Activated T-helper 9 cell treated with anti-CD3 and anti-CD28 coated beads, Interleukin-2, amount 50 U/mL, for 16 hours (primary cell): ENCODE measurements around the gene TOM1L2.
A peak's percentile ranks its signal among the peaks of the same experiment; 100 is the strongest.

ENCODE experiments used
- DNase-seq: peaks from one replicate; pipeline ENCODE4 v3.0.0-alpha.2; 2020; ENCODE audit warnings: low read depth

The TOM1L2 gene

DNA sequence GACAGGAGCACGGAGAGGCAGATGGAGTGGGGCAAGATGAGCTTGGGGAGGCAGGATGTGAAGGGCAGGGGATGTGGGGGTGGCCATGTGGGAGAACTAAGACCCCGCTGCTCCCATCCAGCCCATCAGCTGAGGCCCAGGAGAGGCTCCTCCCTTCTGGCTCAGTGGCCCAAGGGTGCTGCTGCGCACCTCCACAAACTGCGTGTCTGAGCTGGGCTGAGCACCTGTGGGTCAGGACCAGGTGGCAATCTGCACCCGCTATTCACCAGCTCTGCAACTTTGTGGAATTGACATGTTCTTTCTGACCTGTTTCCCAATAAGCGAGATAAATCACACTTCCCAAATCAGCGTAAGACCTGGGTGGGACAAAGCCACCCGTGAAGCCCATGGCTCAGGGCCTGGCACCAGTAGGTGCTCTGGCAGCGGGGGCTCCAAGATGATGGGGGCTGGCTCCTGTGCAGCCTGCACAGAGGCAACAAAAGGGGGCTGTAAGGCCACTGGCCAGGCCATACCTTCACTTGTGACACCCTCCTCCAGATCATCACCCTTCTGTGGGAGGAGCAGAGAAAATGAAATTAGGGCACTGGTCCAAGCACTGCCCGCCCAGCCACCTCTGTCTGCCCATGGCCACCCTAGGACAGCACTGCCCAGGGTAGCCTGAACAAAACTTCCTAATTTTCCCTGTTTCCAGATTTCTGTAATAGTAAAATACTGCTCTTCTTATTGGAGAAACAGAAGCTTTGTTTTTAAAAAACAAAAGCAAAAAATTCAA lies 123.7 kb downstream of the TOM1L2 start:
- DNase-seq, result no peak

GRCh38 chr17:17847726-17848125 lies 124.5 kb downstream of the TOM1L2 start:
- no peak for DNase-seq

DNA sequence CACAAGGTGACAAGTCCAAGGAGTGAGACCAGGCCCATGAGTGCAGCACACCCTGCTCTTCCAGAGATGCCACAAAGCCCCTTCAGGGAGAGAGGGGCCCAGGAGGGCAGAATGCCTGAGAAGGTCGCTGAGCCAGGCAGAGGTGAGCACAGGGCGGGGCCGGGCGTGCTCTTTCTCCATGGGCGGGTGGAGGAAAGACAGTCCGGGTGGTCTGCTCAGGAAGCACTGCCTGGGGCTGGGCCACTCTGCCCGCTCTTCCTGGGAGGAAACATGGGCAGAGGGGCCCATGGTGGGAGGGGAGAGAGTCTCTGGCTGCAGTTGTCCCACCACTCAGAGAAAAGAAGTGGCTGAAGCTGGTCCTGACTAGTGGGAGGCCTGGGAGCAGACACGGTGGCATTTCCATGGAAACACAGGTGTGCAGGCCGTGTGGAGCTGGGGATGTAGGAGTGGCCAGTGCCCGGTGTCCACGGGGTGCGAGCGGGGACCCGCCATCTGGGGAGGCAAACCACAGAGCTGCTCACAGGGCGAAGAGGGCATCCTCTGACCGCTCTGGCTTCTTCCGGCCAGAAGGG lies 125.0 kb downstream of the TOM1L2 start:
- DNase-seq, result no peak

GRCh38 chr17:17846645-17847044 lies 125.6 kb downstream of the TOM1L2 start:
- DNase-seq, result no peak

DNA sequence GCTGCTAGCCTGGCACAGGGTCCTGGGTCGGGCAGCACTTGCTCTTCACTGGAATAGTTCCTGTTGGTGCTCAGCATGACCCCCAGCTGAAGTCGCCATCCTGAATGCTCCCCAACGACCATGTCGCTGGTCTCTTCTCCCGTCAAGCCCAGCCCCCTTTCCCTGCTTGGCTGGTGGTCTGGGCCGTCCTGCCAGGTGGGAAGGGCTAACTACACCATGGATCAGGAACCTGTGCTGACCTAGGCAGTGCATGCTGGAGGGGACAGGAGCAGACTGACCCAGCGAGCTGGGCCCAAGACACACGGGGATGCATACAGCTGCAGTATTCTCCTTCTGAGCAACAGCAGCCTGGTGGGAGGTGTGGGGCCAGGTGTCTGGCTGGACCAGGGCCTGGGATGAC lies 126.2 kb downstream of the TOM1L2 start:
- DNase-seq, result no peak

- DNase-seq, result no peak
Measured at GRCh38 chr17:17845046-17845775, 127.0 kb downstream of the TOM1L2 start.

DNA sequence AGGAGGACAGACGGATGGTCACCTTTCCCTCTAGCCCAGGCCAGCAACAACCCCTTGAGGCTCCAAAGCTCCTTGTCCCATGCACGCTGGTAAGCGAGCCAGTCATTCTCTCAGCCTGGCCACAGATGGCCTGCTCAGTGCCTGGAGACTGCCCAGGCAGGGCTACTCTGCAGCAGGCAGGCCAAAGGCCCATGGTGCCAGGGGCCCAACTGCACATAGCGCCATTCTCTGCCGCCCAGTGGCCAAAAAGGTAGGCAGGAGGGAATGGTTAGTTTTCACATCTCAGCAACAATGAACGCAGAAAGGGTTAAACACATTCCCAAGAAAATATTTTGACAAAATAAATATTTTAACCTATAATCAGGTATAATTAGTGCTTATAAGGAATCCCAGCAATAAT lies 127.7 kb downstream of the TOM1L2 start:
- DNase-seq, result no peak

- DNase-seq, result no peak
Measured at GRCh38 chr17:17844079-17844478, 128.1 kb downstream of the TOM1L2 start.

DNA sequence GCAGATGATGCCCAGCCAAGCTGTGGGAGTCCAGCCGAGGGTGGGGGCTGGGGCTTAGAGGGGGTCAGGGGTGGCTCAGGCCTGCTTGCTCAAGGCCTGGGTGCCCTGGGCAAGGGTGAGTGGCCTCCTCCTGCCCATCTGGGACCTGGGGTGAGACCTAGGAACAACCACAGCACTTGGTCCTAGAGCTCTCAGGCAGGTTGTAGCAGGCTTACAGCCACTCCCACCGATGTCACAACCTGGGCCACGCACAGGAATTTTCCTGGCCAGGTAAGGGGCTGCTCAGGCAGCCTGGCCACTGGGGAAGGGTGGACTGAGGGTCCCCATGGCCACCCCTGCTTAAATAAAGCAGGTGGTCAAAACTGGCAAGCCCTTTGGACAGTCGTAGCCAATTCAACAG lies 129.1 kb downstream of the TOM1L2 start:
- DNase-seq, result no peak

- no peak for DNase-seq
Measured at GRCh38 chr17:17842111-17842876, 129.9 kb downstream of the TOM1L2 start.

DNA sequence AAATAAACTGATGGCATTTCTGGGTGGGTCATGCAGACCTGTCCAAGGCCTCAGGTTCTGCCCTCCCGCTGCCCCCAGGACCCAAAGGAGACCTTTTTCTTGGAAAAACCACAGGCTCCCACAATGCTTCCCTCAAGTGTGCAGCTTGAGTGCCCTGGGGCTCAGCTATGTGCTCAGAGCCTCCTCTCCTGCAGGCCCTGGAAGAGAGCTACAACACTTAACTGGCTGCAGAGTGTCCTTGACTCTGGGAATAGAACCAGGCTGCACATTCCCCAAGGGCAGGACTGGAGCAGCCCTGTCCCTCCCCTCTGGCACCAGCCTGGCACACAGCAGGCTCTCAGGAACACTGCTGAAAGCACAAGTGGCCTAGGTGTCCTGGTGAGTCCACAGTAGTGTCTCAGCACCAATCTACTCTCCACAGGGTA lies 130.6 kb downstream of the TOM1L2 start:
- no peak for DNase-seq

DNA sequence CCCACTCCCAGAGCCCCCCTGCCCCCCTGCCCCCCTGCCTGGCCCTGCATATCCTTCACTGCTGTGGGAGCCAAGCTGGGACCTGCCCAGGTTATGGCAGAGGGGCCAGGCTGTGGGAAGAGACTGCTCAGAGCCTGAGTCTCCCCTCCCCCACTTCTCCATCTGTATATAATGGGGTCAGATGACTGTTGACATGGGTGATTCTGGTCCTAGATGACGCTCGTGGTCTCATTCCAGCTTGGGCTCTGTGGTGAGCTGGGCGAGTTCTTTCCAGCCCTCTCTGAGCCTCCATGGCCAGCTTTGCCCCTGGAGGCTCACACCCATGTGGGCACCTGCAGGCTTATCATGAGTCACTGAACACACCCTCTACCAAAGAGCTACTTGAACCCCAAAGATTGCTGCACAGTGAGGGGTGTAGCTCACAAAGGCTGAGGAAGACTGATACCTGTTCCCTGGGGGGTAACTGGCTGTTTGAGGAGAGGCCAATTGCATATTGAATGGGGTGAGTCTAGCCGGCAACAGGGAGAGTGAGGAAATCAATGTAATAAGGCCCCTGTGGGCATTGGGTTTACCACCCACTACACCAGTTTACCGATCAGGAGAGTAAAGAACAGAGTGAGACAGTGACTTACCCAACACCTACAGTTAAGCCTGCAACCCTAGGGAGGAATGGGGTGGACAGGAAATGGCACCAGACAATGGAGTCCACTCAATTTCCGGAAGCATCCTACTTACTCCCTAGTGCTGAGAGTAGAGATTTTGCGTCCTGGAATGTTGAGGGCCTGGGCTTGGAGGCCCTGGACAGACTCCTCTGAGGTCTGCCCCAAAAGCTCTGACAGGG lies 131.2 kb downstream of the TOM1L2 start:
- DNase-seq, result no peak

DNA sequence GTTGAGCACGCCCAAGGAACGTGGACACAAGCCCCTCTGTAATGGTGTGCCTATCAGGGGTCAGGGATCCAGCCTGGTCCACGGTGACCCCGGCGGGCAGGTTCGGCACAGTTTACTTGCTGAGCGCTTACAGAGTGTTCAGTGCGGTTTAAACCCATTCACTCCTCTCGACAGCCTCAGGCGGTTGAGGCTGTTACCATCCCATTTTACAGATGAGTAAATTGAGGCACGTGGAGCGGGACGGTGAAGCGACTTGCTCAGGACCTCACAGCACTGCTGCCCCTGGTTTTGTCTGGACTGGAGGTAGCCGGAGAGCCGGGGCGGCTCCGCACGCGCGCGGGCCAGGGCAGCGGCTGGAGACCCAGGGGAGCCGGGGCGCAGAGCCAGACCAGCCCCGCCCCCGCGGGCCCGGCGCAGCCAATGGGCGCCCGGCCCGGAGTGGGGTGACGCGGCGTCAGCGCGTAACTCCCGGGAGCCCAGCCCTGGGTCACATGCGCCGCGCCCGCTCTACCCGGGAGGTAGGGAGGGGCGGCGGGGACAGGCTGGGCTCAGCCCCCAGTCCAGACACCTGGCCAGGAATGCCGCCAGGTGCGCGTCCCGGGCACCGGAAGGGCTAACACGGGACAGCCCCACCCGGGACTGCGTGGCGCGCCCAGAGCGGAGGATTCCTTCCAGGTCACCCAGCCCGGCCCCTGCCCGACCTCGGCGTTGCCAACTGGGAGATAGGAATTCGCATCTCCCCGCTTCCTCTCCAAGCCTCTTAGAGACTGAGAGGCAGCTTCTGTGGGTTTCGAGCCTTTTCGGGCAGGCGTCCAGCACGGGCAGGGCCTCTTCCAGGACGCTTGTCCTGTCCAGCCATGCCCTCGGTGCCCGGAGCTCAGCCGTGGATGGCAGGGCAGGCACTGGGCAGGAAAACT lies 132.2 kb downstream of the TOM1L2 start:
- peak; percentile 73 for DNase-seq

DNA sequence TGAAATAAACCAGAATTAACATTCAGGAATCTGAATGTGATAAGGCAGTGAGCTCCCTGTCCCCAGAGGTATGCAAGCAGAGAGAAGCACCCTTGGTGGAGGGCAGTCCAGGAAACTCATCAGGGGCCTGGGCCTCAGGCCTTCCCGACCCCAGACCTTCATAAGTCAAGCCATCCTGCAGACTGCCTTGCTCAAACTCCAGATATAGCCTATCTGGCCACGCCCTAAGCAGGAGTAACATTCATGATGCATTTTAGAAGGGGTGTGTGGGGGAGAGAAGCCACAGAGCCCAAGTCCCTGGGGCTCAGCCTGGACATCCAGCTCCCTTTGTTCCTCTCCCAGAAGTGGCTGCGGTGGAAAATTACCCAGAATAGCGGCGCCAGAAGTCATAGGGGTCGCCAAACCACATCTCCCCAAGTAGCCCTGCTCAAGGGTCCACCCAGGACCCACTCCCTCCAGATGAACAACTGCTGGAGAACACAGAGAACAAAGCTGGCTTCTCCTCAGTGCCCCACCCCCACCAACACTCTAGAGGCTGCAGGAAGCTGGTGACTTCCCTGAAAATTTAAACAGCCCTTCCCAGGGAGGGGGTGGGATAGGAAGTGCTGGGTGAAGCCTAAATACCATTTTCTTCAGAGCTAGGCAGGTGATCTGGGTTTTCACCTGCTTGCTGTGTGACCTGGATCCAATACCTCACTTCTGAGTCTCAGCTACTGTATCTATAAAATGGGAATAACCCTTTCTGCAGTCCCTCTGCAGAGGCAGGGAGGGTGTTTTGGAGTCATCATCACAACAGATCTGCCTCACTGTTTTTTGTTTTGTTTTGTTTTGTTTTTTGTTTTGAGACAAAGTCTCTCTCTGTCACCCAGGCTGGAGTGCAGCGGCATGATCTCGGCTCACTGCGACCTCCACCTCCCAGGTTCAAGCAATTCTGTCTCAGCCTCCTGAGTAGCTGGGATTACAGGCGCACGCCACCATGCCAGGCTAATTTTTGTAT lies 133.9 kb downstream of the TOM1L2 start:
- no peak for DNase-seq

DNA sequence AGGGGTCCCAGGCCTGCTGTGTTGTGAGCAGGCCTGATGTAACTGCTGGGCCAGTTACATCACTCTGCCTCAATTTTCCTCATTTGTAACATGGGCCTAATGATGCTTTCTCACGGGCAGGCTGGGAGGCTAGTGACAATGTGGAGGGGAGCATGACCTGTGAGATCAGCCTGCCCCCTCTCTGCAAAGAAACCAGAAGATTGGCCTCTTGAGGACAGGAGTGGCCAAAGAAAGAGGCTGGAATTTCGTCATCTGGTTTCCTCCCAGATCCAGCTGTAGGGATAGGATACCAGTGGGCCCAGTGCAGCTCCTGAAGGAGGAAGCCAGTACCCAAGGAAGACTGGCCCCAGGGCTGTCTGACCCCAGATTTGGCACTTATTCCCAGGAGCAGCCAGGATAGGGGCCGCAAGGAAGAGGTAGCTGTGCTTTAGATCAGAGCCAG lies 134.8 kb downstream of the TOM1L2 start:
- no peak for DNase-seq

- peak; percentile 55 for DNase-seq
Measured at GRCh38 chr17:17836818-17837379, 135.3 kb downstream of the TOM1L2 start, which contains the start of gene SREBF1. Gene SREBF1, minus strand, starts transcription at chr17:17836986. Its CDS starts 169 bp downstream, at chr17:17836817.

- DNase-seq, result peak; percentile 95
Measured at GRCh38 chr17:17836250-17836817, 135.9 kb downstream of the TOM1L2 start.
